Kidney (tissue), 14 donors: Measurements from ENCODE around the gene TSHB. TPM values are rescaled to one million over a fixed set of nuclear protein-coding genes. Genes with fewer than 3 reads are reported as not detected.

Source experiments
- DNase-seq, 5 donors: peaks; one replicate each; pipeline ENCODE4 v3.0.0-alpha.2; 2013 to 2020
- FAIRE-seq: peaks from 2 replicates; lab custom pipeline; 2012; peaks lifted over from hg19 to GRCh38; lab: Jason Lieb, UNC
- H3K27ac ChIP-seq, 2 donors: one replicate each; pipeline ENCODE4 v1.7.0; 2013; ENCODE audit warnings: low read depth in 2 of 2, low read length in 2 of 2, inconsistent platforms in 1 of 2
- H3K27me3 ChIP-seq: one replicate; pipeline ENCODE4 v1.7.1; 2013; ENCODE audit warnings: low read length, inconsistent platforms; ENCODE audit not compliant: control insufficient read depth, insufficient read depth
- H3K36me3 ChIP-seq, 3 donors: one replicate each; pipeline versions ENCODE4 v1.7.0 to v1.7.1; 2013; ENCODE audit warnings: low read length in 3 of 3, control low read depth in 1 of 3, inconsistent platforms in 1 of 3; ENCODE audit not compliant: insufficient read depth in 3 of 3, control insufficient read depth in 2 of 3
- H3K4me1 ChIP-seq, 3 donors: one replicate each; pipeline versions ENCODE4 v1.7.0 to v1.7.1; 2013; ENCODE audit warnings: low read length in 3 of 3, inconsistent platforms in 1 of 3, low read depth in 1 of 3; ENCODE audit not compliant: control insufficient read depth in 2 of 3, insufficient read depth in 2 of 3
- H3K4me3 ChIP-seq, 3 donors: one replicate each; pipeline versions ENCODE4 v1.7.0 to v1.8.1; 2013; ENCODE audit warnings: low read length in 3 of 3, control low read depth in 1 of 3, inconsistent platforms in 1 of 3
- H3K9ac ChIP-seq, 3 donors: one replicate each; pipeline versions ENCODE4 v1.7.0 to v1.7.1; 2013; ENCODE audit warnings: low read length in 3 of 3, control low read depth in 1 of 3, inconsistent platforms in 1 of 3
- H3K9me3 ChIP-seq, 3 donors: one replicate each; pipeline versions ENCODE4 v1.7.0 to v1.7.1; 2013; ENCODE audit warnings: low read length in 3 of 3, control low read depth in 1 of 3, inconsistent platforms in 1 of 3; ENCODE audit not compliant: control insufficient read depth in 2 of 3, insufficient read depth in 1 of 3
- intact Hi-C: fragments of 100-400 bp; cut with DNase I; formaldehyde crosslinking; loops from one replicate; pipeline ENCODE4 v1.11.1; 2022
- polyA plus RNA-seq: library from polyadenylated mRNA; stranded (reverse); fragments of 350-450 nt; fragmentation: Illumina TruSeq; extraction: RNeasy Lipid Tissue Mini Kit (QIAGEN cat#74804); gene quantifications from one replicate; pipeline ENCODE4 v1.2.3, GENCODE V29; 2014; ENCODE audit warnings: low read depth, low replicate concordance; ENCODE audit not compliant: insufficient read depth
- total RNA-seq: library from RNA; stranded (reverse); fragmentation: NEBNext Ultra II Directional; extraction: Animal tissue kit (Norgen Biotek cat#: 25700); gene quantifications from one replicate; pipeline ENCODE4 v1.2.1, GENCODE V29; 2021
- TF ChIP-seq, protein P1 (sequence below): IDR thresholded peaks from 3 replicates; pipeline ENCODE4 v1.5.1; 2012; ENCODE audit warnings: mild to moderate bottlenecking, moderate library complexity, borderline replicate concordance; ENCODE audit not compliant: insufficient read depth; ENCODE audit errors: extremely low read depth
- donor health status: control.
- donor health status: control.
- donor health status: control.
- donor health status: control.
- donor health status: control.
- donor health status: DM: yes; HTN: yes; CAD: no.
- donor health status: Normal renal cell carcinoma (clear cell type).

The TSHB gene
- total and polyA plus RNA-seq, 2 donors from 2014 or later: not detected

DNA sequence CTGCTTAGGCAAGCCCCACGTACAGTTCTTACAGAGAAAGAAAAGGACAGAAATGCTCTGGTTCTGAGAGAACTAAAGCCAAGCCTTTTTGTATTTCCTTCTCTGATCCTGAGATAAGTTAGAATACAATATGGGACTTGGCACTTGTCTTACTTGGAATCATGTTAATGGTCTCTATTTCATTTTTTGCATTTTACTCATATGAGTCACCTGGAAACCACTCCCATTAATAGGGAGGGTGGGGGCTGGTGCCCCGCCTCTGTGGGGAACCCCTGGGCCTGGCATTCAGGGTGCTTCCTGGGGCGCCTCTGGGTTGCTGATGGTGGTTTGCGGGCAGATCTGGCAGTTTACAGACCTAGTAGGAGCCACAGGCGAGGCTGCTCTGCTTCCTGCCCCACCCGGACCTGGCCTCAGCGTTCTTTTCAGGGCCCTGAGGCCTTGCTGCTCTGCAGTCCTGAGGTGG is 32.9 kb downstream of the TSHB start:
- Histone ChIP-seq H3K36me3 (no peaks in the 10 kb centered on the region), H3K9me3 (no peaks in the 10 kb centered on the region), H3K27me3 (no peaks in the 10 kb centered on the region), H3K4me3 (no peak overlapping the region), H3K27ac (no peak overlapping the region), H3K9ac (no peak overlapping the region), H3K4me1 (peaks cover 0 to 3% (median 3%) of the 10 kb centered on the region in 3 donors)
- intact Hi-C loops: no loop called here
- TF ChIP-seq, protein P1, sequence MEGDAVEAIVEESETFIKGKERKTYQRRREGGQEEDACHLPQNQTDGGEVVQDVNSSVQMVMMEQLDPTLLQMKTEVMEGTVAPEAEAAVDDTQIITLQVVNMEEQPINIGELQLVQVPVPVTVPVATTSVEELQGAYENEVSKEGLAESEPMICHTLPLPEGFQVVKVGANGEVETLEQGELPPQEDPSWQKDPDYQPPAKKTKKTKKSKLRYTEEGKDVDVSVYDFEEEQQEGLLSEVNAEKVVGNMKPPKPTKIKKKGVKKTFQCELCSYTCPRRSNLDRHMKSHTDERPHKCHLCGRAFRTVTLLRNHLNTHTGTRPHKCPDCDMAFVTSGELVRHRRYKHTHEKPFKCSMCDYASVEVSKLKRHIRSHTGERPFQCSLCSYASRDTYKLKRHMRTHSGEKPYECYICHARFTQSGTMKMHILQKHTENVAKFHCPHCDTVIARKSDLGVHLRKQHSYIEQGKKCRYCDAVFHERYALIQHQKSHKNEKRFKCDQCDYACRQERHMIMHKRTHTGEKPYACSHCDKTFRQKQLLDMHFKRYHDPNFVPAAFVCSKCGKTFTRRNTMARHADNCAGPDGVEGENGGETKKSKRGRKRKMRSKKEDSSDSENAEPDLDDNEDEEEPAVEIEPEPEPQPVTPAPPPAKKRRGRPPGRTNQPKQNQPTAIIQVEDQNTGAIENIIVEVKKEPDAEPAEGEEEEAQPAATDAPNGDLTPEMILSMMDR: no peak
- FAIRE-seq (no peak), DNase-seq (peak in 1 of 5 donors; percentile 88)

- DNase-seq: no peak
- intact Hi-C loops: no loop called here
- no peak overlapping the region for H3K9ac ChIP-seq
- no peak overlapping the region for H3K27ac ChIP-seq
- no peaks in the 10 kb centered on the region for H3K27me3 ChIP-seq
- no peak for FAIRE-seq
- H3K4me3 ChIP-seq: no peak overlapping the region
- TF ChIP-seq, protein P1: no peak
- H3K36me3 ChIP-seq: no peaks in the 10 kb centered on the region
- H3K9me3 ChIP-seq: no peaks in the 10 kb centered on the region
- H3K4me1 ChIP-seq: no peaks in the 10 kb centered on the region
Observed at GRCh38 chr1:115063228-115063901, 33.7 kb downstream of the TSHB start.

DNA sequence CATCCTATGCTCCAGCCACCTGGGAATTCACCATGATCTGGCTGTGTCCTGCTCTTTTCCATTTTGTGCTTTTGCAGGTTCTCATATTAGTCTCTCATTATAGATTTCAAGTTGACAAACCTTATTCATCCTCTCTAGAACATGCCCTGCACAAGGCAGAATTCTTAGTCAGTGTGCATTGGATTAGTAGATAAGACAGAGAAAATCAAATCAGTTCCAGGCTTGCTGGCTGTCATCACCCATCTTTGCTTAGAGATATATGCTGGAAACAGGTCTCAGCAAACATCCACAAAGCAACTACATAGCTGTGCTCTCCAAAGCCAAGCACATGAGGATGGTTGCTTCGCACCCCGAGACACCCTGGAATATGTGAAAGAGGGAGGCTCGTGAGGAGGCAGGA is 34.8 kb downstream of the TSHB start:
- intact Hi-C loops: no loop called here
- H3K4me1 ChIP-seq: no peaks in the 10 kb centered on the region
- no peaks in the 10 kb centered on the region for H3K27me3 ChIP-seq
- no peaks in the 10 kb centered on the region for H3K9me3 ChIP-seq
- FAIRE-seq: no peak
- no peak overlapping the region for H3K9ac ChIP-seq
- TF ChIP-seq, protein P1: no peak
- H3K27ac ChIP-seq: no peak overlapping the region
- no peaks in the 10 kb centered on the region for H3K36me3 ChIP-seq
- no peak overlapping the region for H3K4me3 ChIP-seq
- no peak for DNase-seq

DNA sequence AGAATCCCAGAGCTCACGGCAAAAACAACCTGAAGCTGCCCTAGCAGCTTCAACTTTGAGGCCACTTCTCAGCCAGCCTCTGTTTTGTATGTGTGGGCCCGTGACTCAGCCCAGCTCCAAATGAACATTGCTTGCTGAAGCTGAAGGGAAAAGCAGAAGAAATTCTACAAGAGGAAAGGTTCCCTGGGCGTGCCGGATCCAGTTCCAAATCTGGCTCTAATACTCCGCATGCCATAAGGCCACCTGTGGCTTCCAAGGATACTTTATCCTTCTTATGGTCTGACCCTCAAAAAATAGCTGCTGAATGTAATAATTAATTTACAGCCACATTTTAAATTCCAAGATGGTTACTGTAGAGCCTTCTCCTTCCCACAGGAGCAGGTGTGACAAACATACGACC is 35.4 kb downstream of the TSHB start:
- no peak overlapping the region for H3K4me3 ChIP-seq
- H3K27ac ChIP-seq: no peak overlapping the region
- FAIRE-seq (no peak), DNase-seq (no peak)
- H3K4me1 ChIP-seq: no peaks in the 10 kb centered on the region
- H3K9ac ChIP-seq: no peak overlapping the region
- no peaks in the 10 kb centered on the region for H3K27me3 ChIP-seq
- no peaks in the 10 kb centered on the region for H3K9me3 ChIP-seq
- TF ChIP-seq, protein P1: no peak
- intact Hi-C loops: no loop called here
- H3K36me3 ChIP-seq: no peaks in the 10 kb centered on the region
